ENCODE data around the gene ARHGAP15.

The ARHGAP15 gene

GRCh38 chr2:143399631-143400069, 270.4 kb downstream of the ARHGAP15 start:
- no peak for TF ChIP-seq CTCF (IDR thresholded peaks at IDR 0.05; ENCODE audit: insufficient read depth, missing control alignments)
- DNase-seq (ENCODE audit: insufficient read length, low spot score) (no peak), FAIRE-seq (no peak)

- TF ChIP-seq CTCF (IDR thresholded peaks at IDR 0.05; ENCODE audit: insufficient read depth, missing control alignments): no peak
- no peak for DNase-seq (ENCODE audit: insufficient read length, low spot score)
- no peak for FAIRE-seq
Observed at GRCh38 chr2:143401861-143402260, 272.6 kb downstream of the ARHGAP15 start.

GRCh38 chr2:143402451-143402850, 273.2 kb downstream of the ARHGAP15 start:
- TF ChIP-seq CTCF (IDR thresholded peaks at IDR 0.05; ENCODE audit: insufficient read depth, missing control alignments): no peak
- FAIRE-seq: no peak

GRCh38 chr2:143410082-143410897, 281.1 kb downstream of the ARHGAP15 start:
- DNase-seq (ENCODE audit: insufficient read length, low spot score) (no peak), FAIRE-seq (no peak)
- TF ChIP-seq CTCF (IDR thresholded peaks at IDR 0.05; ENCODE audit: insufficient read depth, missing control alignments): no peak

More at GRCh38 chr2:143402451-143402850, 273.2 kb downstream of the ARHGAP15 start:
- no peak for DNase-seq (ENCODE audit: insufficient read length, low spot score)

GRCh38 chr2:143415571-143415970, 286.4 kb downstream of the ARHGAP15 start:
- no peak for DNase-seq (ENCODE audit: insufficient read length, low spot score)
- no peak for FAIRE-seq
- TF ChIP-seq CTCF (IDR thresholded peaks at IDR 0.05; ENCODE audit: insufficient read depth, missing control alignments): no peak

- FAIRE-seq (no peak), DNase-seq (ENCODE audit: insufficient read length, low spot score) (no peak)
- no peak for TF ChIP-seq CTCF (IDR thresholded peaks at IDR 0.05; ENCODE audit: insufficient read depth, missing control alignments)
Observed at GRCh38 chr2:143417428-143417827, 288.2 kb downstream of the ARHGAP15 start.

- DNase-seq (ENCODE audit: insufficient read length, low spot score) (no peak), FAIRE-seq (no peak)
- no peak for TF ChIP-seq CTCF (IDR thresholded peaks at IDR 0.05; ENCODE audit: insufficient read depth, missing control alignments)
Observed at GRCh38 chr2:143420313-143420712, 291.1 kb downstream of the ARHGAP15 start.
